Measurements from ENCODE around the gene ABHD15.

DNA sequence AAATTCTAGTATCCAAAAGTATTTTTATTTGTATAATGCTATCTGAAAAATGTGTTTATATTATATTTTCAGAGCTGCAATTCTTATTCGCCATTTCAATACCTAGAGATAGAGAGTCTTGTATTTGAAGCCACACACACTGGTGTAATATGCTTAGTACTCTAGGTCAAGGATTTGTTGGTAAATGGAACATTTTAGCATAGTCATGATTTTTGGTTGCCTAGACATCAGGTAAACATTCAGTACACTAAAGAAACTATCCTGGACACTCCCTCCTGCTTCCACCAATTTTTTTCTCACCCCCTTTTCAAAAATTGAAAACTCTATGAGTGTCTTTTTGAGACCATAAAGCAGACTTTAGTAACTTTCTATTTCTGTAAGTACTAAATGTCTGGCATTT lies 20.8 kb downstream of the ABHD15 start:
- TF ChIP-seq, protein P1, sequence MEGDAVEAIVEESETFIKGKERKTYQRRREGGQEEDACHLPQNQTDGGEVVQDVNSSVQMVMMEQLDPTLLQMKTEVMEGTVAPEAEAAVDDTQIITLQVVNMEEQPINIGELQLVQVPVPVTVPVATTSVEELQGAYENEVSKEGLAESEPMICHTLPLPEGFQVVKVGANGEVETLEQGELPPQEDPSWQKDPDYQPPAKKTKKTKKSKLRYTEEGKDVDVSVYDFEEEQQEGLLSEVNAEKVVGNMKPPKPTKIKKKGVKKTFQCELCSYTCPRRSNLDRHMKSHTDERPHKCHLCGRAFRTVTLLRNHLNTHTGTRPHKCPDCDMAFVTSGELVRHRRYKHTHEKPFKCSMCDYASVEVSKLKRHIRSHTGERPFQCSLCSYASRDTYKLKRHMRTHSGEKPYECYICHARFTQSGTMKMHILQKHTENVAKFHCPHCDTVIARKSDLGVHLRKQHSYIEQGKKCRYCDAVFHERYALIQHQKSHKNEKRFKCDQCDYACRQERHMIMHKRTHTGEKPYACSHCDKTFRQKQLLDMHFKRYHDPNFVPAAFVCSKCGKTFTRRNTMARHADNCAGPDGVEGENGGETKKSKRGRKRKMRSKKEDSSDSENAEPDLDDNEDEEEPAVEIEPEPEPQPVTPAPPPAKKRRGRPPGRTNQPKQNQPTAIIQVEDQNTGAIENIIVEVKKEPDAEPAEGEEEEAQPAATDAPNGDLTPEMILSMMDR (IDR thresholded peaks at IDR 0.05; ENCODE audit: low read depth, low read length, poor library complexity, severe bottlenecking): no peak
- TF ChIP-seq EZH2phosphoT487 (IDR thresholded peaks at IDR 0.05; ENCODE audit: borderline replicate concordance, low read length): no peak

Data from DOHH2 (cell line).